Islet precursor cell (in vitro differentiated cells): ENCODE data around the gene CPXM1.
A peak's percentile ranks its signal among the peaks of the same experiment; 100 is the strongest.
"Not testable (repeated sequence)": the region's sequence is repeated elsewhere in the genome, so short reads cannot be mapped to it uniquely, and the experiment has no call there.

Source experiments
- DNase-seq: peaks from one replicate; pipeline ENCODE4 v3.0.0-alpha.2; 2018

CPXM1 gene

DNA sequence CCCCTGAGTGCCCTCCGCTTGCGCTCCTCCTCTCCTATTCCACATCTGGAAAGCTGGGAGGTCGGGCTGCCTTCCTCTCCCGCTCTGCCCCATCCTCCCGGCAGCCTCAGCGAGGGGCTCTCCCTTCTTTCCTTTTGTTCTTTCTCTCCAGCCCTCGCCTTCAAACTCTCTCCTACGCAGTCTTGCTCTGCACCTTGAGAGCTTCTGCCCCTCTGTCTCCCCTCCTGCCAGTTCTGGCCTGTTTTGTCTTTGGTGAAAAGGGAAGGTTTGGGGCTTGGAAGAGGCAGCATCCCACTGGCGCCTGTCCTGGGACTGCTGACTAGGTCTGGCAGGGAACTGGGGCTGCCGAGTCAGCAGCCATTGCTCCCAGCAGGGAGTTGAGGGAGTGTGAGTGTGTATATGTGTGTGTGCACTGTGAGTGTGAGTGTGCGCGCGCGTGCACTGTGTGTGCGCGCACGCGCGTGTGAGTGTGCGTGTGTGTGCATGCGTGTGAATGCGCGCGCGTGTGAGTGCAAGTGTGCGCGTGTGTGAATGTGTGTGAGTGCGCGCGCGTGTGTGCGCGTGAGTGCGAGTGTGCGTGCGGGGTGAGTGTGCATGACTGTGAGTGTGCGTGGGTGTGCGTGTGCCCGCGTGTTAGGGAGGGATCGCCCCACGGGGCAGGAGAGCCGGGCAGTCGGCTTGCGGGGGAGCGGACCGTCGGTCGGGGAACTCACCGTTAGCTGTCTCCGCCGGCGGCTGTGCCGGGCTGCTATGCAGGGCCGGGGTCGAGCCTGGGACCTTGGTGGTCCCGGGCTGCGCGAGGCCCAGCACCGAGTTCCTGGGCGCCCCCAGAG is 523 bp downstream of the CPXM1 start:
- DNase-seq = peak; percentile 67

- DNase-seq = no peak
Measured at GRCh38 chr20:2799271-2799670, 1.2 kb downstream of the CPXM1 start.

DNA sequence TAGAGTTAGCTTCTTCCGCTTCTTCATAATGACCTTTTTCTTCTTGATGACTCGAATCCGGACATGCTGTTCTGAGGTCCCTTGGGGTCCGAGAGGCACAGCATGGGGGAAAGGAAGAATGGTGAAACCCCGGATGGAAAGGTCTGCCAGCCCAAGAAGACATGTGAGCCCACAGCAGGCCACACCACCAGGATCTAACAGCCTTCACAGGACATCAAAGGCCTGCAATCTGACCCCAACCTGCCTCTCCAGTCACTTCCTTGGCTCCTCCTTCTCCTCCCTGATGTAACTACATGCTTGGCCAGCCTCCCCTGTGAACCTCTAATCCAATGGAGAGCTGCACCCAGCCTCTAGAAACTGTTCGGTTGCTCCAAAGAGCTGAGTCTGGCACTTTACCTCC is 1.6 kb downstream of the CPXM1 start:
- peak; percentile 70 for DNase-seq

DNA sequence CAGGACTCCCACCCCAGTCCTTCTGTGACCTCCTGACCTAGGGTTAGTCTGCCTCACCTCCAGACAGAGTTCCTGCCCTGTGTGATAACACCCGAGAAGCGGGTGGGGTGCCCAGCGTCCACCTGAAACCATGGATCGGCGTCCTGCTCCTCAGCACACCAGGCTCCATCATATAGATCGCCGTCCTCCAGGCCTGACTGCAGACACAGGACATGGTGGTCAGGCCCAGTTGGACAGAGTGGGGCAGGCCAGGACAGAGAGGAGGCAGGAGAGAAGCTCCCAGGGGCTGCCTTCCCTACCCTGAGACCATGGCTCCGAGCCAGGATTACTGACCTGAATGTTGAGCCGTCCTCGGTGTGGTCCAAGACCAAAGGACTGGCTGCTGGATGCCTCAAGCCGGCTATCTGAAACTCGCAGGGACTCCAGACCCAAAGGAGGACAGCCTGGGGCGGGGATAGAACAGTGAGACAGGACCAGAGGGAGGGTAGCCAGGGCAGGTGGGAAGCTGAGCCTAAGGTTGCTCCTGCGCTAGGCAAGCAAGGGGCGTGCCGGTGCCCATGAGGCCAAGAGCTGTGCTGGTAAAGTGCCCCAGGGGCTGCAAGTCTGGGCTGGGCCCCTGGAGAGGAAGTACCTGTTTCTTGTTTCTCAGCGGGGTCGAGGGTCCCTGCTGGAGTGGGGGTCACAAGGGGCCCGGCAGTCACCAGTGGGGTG is 2.2 kb downstream of the CPXM1 start:
- no peak for DNase-seq

DNA sequence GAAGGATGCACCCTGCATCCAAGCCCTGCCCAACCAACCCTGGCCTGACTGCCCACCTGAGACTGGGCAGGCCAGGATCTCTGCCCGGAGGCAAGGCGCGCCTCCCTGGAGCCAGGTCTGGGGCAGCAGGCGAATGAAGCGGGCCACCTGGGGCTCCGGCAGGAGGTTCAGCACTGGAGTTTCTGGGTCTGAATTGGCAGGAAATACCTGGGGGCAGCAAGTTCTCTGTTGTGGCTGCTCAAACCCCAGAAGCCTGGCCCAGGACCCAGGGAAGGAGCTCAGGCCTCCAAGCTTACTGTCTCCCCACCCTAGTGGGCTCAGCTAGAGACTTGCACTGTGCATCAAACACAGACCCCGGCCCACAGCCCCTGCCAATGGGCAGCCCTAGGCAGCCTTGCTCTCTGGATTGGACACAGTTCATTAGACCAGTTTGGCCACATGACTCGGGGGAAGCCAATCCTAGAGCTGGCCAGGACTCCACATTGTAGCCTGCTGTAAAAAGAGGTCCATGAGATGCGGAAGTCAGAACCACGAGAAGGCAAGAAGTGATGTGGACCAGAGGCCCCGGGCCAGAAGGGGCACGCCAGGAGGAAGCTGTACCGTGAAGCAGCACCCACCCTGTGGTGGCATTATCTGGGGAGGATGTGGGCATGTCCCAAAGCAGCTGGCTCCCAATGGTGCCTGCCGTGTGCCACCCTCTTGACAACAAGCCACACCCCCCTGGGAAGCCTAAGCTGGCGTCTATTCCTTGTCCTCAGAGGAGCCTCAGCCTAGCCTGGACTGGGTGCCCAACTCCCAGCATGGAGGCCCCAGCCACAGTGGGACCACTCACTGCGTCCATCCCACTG is 3.1 kb downstream of the CPXM1 start:
- no peak for DNase-seq

- DNase-seq = no peak
Measured at GRCh38 chr20:2796011-2796660, 4.3 kb downstream of the CPXM1 start.

DNA sequence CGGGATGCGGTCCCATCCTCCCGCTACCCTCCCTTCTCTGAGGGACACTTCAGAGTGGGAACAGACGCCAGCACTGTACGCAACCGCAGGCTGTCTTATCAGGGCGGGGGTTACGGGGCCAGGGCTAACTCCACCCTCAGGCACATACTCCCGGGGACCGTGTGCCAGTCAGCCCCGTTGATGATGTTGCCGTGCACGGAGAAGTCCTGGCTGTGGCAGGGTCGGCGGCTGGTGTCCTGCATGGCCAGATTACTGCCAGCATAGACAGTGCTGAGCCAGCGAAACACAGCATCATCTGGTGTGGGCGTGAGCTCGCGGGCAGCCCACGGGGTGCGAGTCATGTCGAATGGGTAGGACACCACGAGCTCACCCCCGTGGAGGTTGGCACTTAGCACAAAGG is 5.0 kb downstream of the CPXM1 start:
- no peak for DNase-seq

- DNase-seq = no peak
Measured at GRCh38 chr20:2794866-2795447, 5.5 kb downstream of the CPXM1 start.

- no peak for DNase-seq
Measured at GRCh38 chr20:2794202-2794748, 6.2 kb downstream of the CPXM1 start.

DNA sequence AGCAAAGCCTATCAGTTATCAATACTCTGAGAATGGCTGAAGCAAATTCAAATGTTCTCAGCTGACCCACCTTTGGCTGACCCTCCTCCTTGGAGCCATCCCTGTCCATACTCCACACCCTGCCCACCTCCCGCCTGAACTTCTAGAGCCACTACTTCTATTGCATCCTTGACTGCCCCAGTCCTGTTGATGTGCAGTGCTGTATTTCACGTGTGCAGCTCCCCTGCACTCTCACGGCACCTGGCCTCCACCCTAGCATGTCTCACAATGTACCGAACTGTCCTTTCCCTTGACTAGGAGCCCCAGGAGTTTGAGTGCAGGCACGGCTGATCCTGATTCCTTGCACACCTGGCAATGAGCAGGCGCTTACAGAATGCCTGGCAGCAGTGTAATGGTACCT is 7.0 kb downstream of the CPXM1 start:
- no peak for DNase-seq

GRCh38 chr20:2783908-2784566 is 16.4 kb downstream of the CPXM1 start:
- DNase-seq = no peak

DNA sequence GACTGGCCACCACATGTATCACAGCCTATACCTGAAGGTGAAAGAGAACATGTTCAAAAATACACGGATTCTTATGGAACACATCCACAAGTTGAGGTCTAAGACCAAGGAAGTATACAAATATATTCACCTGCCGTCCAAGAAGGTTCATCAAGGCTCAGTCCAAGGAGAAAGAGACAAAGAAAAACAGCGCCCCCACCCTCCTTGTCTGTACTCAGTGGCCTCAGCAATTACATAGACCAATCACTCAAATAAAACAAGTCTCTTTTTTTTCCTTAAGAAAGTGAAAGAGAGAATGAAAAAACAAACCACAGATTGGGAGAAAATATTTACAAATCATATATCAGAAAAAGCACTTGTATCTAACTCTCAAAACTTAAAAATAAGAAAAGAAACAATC is 19.5 kb downstream of the CPXM1 start:
- DNase-seq = no peak

- no peak for DNase-seq
Measured at GRCh38 chr20:2778602-2779321, 21.7 kb downstream of the CPXM1 start.

- no peak for DNase-seq
Measured at GRCh38 chr20:2775139-2775538, 25.3 kb downstream of the CPXM1 start.

DNA sequence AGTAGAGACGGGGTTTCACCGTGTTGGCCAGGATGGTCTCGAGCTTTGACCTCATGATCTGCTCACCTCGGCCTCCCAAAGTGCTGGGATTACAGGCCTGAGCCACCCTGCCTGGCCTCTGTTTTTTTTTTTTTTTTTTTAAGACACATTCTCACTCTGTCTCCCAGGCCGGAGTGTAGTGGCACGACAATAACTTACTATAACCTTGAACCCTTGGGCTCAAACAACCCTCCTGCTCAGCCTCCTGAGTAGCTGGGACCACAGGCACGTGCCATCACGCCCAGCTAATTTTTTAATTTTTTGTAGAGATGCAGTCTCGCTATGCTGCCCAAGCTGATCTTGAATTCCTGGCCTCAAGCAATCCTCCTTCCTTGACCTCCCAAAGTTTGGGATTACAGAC is 26.6 kb downstream of the CPXM1 start:
- no peak for DNase-seq

GRCh38 chr20:2771631-2772080 is 28.8 kb downstream of the CPXM1 start:
- DNase-seq = peak; percentile 63

DNA sequence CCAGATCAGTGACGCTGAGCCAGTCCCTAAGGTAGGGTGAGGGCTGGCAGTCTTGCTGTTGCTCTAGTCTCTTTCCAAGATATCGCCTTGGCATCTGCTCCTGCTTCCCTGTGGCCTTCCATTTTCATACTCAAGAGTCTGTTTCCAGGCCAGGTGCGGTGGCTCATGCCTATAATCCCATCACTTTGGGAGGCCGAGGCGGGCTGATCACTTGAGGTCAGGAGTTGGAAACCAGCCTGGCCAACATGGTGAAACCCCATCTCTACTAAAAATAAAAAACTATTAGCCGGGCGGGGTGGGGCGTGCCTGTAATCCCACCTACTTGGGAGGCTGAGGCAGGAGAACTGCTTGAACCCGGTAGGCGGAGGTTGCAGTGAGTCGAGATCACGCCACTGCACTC is 30.3 kb downstream of the CPXM1 start:
- not testable (repeated sequence) for DNase-seq

DNA sequence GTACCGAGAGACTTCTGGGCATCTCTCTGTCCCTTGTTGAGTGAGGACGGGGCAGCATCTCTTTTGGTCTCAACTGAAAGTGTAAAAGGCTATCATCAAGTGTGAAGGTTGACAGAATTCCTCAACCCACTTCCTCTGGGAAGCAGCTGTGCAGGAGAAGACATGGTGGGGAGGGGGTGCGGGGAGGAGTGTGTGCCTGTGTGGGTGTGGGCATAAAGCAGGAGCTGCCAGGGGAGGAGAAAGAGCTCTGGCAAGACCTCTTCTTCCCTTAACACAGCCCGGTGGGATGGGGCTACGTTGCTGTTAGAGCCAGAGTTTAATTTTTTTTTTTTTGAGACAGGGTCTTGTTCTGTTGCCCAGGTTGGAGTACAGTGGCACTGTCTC is 31.8 kb downstream of the CPXM1 start:
- peak; percentile 51 for DNase-seq

DNA sequence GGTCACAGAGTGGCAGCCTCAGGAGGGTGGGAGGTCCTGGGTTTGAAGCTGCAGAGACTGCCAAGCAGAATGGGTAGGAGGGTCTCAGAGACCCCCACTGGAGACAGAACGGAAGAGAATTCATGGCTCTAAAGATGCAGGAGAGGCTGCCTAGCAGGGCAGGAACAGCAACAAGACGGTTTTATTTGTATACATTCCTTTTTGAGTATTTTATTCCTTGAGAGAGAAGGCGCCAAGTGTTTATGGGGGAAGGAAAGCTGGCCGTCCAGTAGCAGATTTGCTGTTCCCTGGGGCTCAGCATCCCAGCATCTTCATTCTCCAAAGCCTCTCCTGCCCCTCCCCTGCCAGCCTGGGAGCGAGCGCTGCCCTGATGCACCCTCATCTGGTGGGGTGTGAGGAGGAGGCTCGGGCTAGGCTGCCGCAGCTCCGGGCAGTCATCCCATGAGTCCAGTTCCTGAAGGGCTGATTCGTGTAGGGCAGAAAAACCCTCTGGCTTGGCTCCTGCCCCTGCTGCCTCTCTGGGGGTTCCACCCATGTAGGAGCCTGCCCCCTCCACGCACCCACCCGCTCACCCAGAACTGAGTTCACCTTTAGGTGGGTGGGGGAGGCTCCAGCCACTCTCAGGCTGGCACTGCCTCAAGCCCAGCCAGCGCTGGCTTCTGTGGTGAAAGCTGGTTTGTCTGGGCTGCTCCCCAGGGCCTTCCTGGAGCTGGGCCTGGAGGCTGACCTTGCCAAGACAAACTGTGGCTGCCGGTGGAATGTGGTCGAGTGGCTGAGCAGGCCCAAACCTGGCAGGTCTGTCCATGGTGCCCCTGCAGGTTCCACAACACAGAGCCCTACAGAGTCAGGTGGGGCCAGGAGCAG is 32.4 kb downstream of the CPXM1 start:
- DNase-seq = no peak

GRCh38 chr20:2763186-2763585 is 37.2 kb downstream of the CPXM1 start:
- DNase-seq = no peak
